Neutrophil (primary cell): ENCODE data around the gene ANKRD35.
"Not testable (repeated sequence)": the region's sequence is repeated elsewhere in the genome, so short reads cannot be mapped to it uniquely, and the experiment has no call there.

Experiments used
- H3K27ac ChIP-seq: fragments of 200-600 bp; sonication (generic); 2 replicates; pipeline ENCODE4 v1.5.1; 2016; ENCODE audit warnings: mild to moderate bottlenecking, moderate library complexity
- H3K27me3 ChIP-seq: fragments of 200-600 bp; sonication (generic); 2 replicates; pipeline ENCODE4 v1.6.0; 2016; ENCODE audit warnings: mild to moderate bottlenecking
- H3K36me3 ChIP-seq: fragments of 200-600 bp; sonication (generic); 2 replicates; pipeline ENCODE4 v1.5.1; 2017
- H3K4me1 ChIP-seq, 2 experiments: fragments of 200-600 bp in 1 of 2; sonication (generic) in 1 of 2; 1 replicate in 1 of 2; 2 replicates in 1 of 2; pipeline versions ENCODE4 v1.5.1 to v1.6.1; 2013 to 2016; ENCODE audit warnings: low read depth in 1 of 2, low read length in 1 of 2, mild to moderate bottlenecking in 1 of 2, moderate library complexity in 1 of 2; ENCODE audit not compliant: control insufficient read depth in 1 of 2, insufficient read depth in 1 of 2
- H3K4me3 ChIP-seq, 2 experiments: fragments of 200-600 bp in 1 of 2; sonication (generic) in 1 of 2; 1 replicate in 1 of 2; 2 replicates in 1 of 2; pipeline ENCODE4 v1.5.1; 2013 to 2016; ENCODE audit warnings: low read depth in 1 of 2, low read length in 1 of 2, mild to moderate bottlenecking in 1 of 2, moderate library complexity in 1 of 2
- H3K9me3 ChIP-seq: fragments of 200-600 bp; sonication (generic); 2 replicates; pipeline ENCODE4 v1.5.1; 2016
- CTCF ChIP-seq: fragments of 200-600 bp; sonication (generic); IDR thresholded peaks from 2 replicates; pipeline ENCODE4 v1.5.1; 2016; ENCODE audit warnings: antibody characterized with exemption

Gene ANKRD35, protein sequence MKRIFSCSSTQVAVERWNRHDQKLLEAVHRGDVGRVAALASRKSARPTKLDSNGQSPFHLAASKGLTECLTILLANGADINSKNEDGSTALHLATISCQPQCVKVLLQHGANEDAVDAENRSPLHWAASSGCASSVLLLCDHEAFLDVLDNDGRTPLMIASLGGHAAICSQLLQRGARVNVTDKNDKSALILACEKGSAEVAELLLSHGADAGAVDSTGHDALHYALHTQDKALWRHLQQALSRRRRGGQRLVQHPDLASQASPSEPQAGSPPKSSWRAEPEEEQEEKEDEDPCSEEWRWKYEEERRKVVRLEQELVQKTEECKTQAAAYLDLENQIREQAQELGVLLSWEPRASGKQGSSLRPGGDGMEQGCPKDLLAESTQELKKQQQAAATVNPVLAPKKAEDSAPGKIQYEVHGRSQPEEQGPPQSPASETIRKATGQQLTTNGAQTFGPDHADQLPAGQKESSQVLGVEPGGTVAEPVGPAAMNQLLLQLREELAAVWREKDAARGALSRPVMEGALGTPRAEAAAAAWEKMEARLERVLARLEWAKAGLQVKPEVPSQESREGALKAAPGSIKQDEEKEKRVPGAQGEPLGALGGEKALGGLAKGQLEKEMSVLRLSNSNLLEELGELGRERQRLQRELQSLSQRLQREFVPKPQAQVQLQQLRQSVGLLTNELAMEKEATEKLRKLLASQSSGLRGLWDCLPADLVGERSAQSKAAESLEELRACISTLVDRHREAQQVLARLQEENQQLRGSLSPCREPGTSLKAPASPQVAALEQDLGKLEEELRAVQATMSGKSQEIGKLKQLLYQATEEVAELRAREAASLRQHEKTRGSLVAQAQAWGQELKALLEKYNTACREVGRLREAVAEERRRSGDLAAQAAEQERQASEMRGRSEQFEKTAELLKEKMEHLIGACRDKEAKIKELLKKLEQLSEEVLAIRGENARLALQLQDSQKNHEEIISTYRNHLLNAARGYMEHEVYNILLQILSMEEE

DNA sequence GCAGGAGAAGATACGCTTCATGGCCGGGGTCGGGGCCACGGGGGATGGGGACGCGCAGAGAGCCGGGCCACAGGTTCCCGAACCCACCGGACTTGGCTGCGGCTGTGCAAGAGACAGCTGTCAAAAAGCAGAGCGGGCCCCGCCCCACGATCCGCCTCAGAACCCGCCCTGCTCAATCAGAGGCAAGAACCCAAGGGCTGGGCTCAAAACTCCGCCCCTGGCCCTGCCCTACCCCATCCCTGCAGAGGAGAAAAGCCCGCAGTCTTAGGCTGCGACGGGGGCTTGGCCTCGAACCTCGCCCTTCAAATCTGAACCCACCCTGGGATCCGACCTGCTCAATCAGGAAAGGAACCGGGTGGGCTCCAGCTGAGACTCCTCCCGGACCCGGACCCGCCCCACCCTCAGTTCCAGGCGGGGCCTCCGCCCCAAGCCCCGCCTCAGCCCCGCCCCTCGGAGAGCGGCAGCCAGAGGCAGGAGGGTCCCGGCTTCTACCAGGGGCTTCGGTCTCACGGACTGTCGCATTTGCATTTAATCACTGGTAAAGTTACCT is at the start of gene ANKRD35:
TSS of gene ANKRD35 (minus strand) at position 129 of the 550 bp plus-strand sequence. CDS start at position 21, 108 bp downstream.
- Histone ChIP-seq H3K9me3 (no peaks in the 10 kb centered on the region), H3K27me3 (peaks cover 26% of the 10 kb centered on the region), H3K27ac (no peak within 1 kb of the TSS), H3K36me3 (no peaks in the 10 kb centered on the region), H3K4me3 (peak within 1 kb of the TSS; percentile 80 to 88), H3K4me1 (peaks cover 10 to 16% of the 10 kb centered on the region in 2 experiments)
- no peak for TF ChIP-seq CTCF

DNA sequence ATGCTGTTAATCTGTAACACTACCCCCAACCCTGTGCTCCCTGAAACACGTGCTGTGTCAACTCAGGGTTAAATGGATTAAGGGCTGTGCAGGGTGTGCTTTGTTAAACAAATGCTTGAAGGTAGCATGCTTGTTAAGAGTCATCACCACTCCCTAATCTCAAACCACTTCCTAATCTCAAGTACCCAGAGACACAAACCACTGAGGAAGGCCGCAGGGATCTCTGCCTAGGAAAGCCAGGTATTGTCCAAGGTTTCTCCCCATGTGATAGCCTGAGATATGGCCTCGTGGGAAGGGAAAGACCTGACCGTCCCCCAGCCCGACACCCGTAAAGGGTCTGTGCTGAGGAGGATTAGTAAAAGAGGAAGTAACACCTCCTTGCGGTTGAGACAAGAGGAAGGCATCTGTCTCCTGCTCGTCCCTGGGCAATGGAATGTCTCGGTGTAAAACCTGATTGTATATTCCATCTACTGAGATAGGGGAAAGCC is 46.9 kb upstream of the ANKRD35 start:
- peak overlapping the region; percentile 72 for H3K27ac ChIP-seq
- not testable (repeated sequence) for H3K9me3 ChIP-seq
- peak overlapping the region; percentile 8 to 41 for H3K4me3 ChIP-seq

DNA sequence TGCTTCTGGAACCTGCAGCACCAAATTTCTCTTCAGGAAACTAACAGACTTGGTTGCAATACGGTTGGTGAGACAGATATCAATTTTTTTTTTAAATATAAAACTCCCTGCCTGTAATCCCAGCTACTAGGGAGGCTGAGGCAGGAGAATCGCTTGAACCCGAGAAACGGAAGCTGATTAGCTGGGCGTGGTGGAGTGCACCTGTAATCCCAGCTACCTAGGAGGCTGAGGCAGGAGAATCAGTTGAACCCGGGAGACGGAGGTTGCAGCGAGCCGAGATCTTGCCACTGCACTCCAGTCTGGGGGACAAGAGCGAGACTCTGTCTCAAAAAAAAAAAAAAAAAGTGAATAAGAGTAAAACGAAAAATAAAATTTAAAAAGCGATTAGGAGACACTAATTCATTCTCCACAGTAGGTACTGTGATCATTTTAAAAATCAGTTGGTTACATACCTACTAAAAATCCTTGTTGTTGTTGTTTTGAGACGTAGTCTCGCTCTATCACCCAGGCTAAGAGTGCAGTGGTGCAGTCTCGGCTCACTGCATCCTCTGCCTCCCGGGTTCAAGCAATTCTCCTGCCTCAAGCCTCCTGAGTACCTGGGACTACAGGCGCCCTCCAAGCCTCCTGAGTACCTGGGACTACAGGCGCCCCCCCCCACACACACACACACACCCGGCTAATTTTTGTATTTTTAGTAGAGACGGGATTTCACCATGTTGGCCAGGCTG is 42.4 kb upstream of the ANKRD35 start:
- H3K4me1 ChIP-seq = peaks cover 37 to 38% of the 10 kb centered on the region in 2 experiments
- H3K9me3 ChIP-seq = no peaks in the 10 kb centered on the region
- H3K27ac ChIP-seq = peak overlapping the region; percentile 95
- H3K27me3 ChIP-seq = no peaks in the 10 kb centered on the region
- no peak for TF ChIP-seq CTCF
- H3K4me3 ChIP-seq = peak overlapping the region; percentile 67 to 95
- peaks cover 13% of the 10 kb centered on the region for H3K36me3 ChIP-seq

More for the DNA sequence above, 46.9 kb upstream of the ANKRD35 start:
- H3K36me3 ChIP-seq = peaks cover 14% of the 10 kb centered on the region
- H3K4me1 ChIP-seq = peaks cover 16 to 21% of the 10 kb centered on the region in 2 experiments
- not testable (repeated sequence) for H3K27me3 ChIP-seq

- Histone ChIP-seq H3K4me1 (peaks cover 37 to 38% of the 10 kb centered on the region in 2 experiments), H3K36me3 (peaks cover 13% of the 10 kb centered on the region), H3K9me3 (no peaks in the 10 kb centered on the region), H3K27me3 (no peaks in the 10 kb centered on the region), H3K4me3 (peak within 1 kb of the TSS; percentile 67 to 95), H3K27ac (peak within 1 kb of the TSS; percentile 95)
- peak; percentile 62 for TF ChIP-seq CTCF
These were observed 41.6 kb upstream of the ANKRD35 start, which contains the start of gene RBM8A for GRCh38 chr1:145927063-145927886. TSS of gene RBM8A (minus strand) at chr1:145927484. CDS start at chr1:145927426, 58 bp downstream.

DNA sequence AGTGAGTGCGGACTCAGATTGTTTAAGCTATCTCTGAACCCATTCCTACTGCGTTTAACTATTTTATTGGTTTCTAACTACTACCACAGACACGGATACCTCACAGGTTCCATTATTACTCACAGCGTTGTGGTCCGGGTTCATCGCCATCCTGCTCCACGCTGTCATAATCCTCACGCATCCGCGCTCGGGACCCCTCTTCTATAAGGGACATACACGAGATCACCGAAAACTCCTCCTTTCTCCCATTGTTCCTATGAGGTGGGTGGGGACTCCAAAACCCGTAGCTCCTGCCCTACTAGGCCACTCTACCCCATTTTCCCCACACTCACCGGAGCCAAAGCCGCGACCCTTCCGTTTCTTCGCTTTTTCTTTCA is 41.0 kb upstream of the ANKRD35 start:
- peaks cover 40 to 42% of the 10 kb centered on the region in 2 experiments for H3K4me1 ChIP-seq
- no peaks in the 10 kb centered on the region for H3K9me3 ChIP-seq
- peaks cover 13% of the 10 kb centered on the region for H3K36me3 ChIP-seq
- peak overlapping the region; percentile 95 for H3K27ac ChIP-seq
- peak overlapping the region; percentile 67 to 95 for H3K4me3 ChIP-seq
- no peak for TF ChIP-seq CTCF
- no peaks in the 10 kb centered on the region for H3K27me3 ChIP-seq
